K562 (cell line): ENCODE data around the gene SIGLEC6. TPM values are rescaled to one million over a fixed set of nuclear protein-coding genes. Genes with fewer than 3 reads are reported as not detected.

Source experiments
- BCOR ChIP-seq: fragments of 450-650 bp; IDR thresholded peaks from 2 replicates; pipeline ENCODE4 v1.6.1; 2016
- CBFA2T2 ChIP-seq: fragments of 450-650 bp; conservative IDR thresholded peaks from 2 replicates; pipeline ENCODE4 v1.6.1; 2017; ENCODE audit warnings: mild to moderate bottlenecking
- CTBP1 ChIP-seq: fragments of 450-650 bp; IDR thresholded peaks from 2 replicates; pipeline ENCODE4 v1.6.1; 2016; ENCODE audit warnings: borderline replicate concordance
- DNMT1 ChIP-seq: fragments of 450-650 bp; IDR thresholded peaks from 2 replicates; pipeline ENCODE4 v1.6.1; 2016; ENCODE audit warnings: antibody characterized with exemption, mild to moderate bottlenecking
- ETV1 ChIP-seq: fragments of 450-650 bp; conservative IDR thresholded peaks from 2 replicates; pipeline ENCODE4 v1.6.1; 2016; ENCODE audit warnings: missing genetic modification characterization, control low read depth, low read depth, missing compliant biosample characterization
- HDAC1 ChIP-seq, 2 experiments: fragments of 450-650 bp; IDR thresholded peaks; 2 replicates each; pipeline ENCODE4 v1.6.1; 2016 to 2017; ENCODE audit warnings: inconsistent platforms in 1 of 2, mild to moderate bottlenecking in 1 of 2, moderate library complexity in 1 of 2
- L3MBTL2 ChIP-seq: fragments of 450-650 bp; IDR thresholded peaks from 2 replicates; pipeline ENCODE4 v1.6.1; 2016; ENCODE audit warnings: mild to moderate bottlenecking, moderate library complexity
- MEIS2 ChIP-seq: fragments of 450-650 bp; IDR thresholded peaks from 2 replicates; pipeline ENCODE4 v1.6.1; 2014; ENCODE audit warnings: mild to moderate bottlenecking; ENCODE audit not compliant: partially characterized antibody
- MXI1 ChIP-seq: IDR thresholded peaks from 2 replicates; pipeline ENCODE4 v1.6.1; 2011; ENCODE audit warnings: low read depth, mild to moderate bottlenecking, improper control_type of control experiment, low read length
- NCOA2 ChIP-seq, 2 experiments: fragments of 450-650 bp; IDR thresholded peaks; 2 replicates each; pipeline ENCODE4 v1.6.1; 2018; ENCODE audit warnings: mild to moderate bottlenecking in 2 of 2, moderate library complexity in 1 of 2; ENCODE audit not compliant: partially characterized antibody in 2 of 2
- NCOA4 ChIP-seq: fragments of 450-650 bp; IDR thresholded peaks from 2 replicates; pipeline ENCODE4 v1.6.1; 2018; ENCODE audit warnings: mild to moderate bottlenecking; ENCODE audit not compliant: partially characterized antibody
- RBBP5 ChIP-seq: fragments of 200-600 bp; sonication (generic); IDR thresholded peaks from 2 replicates; pipeline ENCODE4 v1.6.1; 2012; ENCODE audit warnings: borderline replicate concordance, mild to moderate bottlenecking, low read length, control low read depth, inconsistent platforms; ENCODE audit not compliant: insufficient read depth, poor library complexity, severe bottlenecking
- RBFOX2 ChIP-seq: fragments of 200-400 bp; formaldehyde crosslinking; IDR thresholded peaks from 2 replicates; pipeline ENCODE4 v1.6.1; 2017; ENCODE audit warnings: low read depth, mild to moderate bottlenecking, low read length, moderate library complexity
- RCOR1 ChIP-seq, 2 experiments: IDR thresholded peaks; 2 replicates each; pipeline ENCODE4 v1.6.1; 2012; ENCODE audit warnings: low read depth in 2 of 2, low read length in 2 of 2, borderline replicate concordance in 1 of 2, improper control_type of control experiment in 1 of 2
- TAF9B ChIP-seq: fragments of 450-650 bp; IDR thresholded peaks from 2 replicates; pipeline ENCODE4 v1.6.1; 2018; ENCODE audit warnings: mild to moderate bottlenecking; ENCODE audit not compliant: partially characterized antibody
- TCF3 ChIP-seq: sonication (generic); formaldehyde crosslinking; IDR thresholded peaks from 2 replicates; pipeline ENCODE4 v1.4.0; 2020; ENCODE audit warnings: mild to moderate bottlenecking, missing genetic modification reagents
- TEAD4 ChIP-seq, 2 experiments: sonication (generic) in 1 of 2; formaldehyde crosslinking in 1 of 2; IDR thresholded peaks; 2 replicates each; pipeline versions ENCODE4 v1.6.1 to v1.8.0; 2012 to 2022; ENCODE audit warnings: borderline replicate concordance in 1 of 2, inconsistent platforms in 1 of 2, low read length in 1 of 2, mild to moderate bottlenecking in 1 of 2, missing genetic modification reagents in 1 of 2
- TFAP4 ChIP-seq: sonication (generic); formaldehyde crosslinking; IDR thresholded peaks from 2 replicates; pipeline ENCODE4 v1.8.0; 2022; ENCODE audit warnings: missing genetic modification reagents, mild to moderate bottlenecking, moderate library complexity, borderline replicate concordance
- THRB ChIP-seq: fragments of 450-650 bp; formaldehyde crosslinking; conservative IDR thresholded peaks from 2 replicates; pipeline ENCODE4 v1.4.0; 2022; ENCODE audit warnings: mild to moderate bottlenecking, missing genetic modification characterization
- TRIM25 ChIP-seq: fragments of 450-650 bp; IDR thresholded peaks from 2 replicates; pipeline ENCODE4 v1.7.0; 2016; ENCODE audit warnings: borderline replicate concordance
- ZBTB26 ChIP-seq: fragments of 450-650 bp; formaldehyde crosslinking; IDR thresholded peaks from 2 replicates; pipeline ENCODE4 v1.4.0; 2022; ENCODE audit warnings: missing genetic modification characterization
- ZC3H11A ChIP-seq: IDR thresholded peaks from 2 replicates; pipeline ENCODE4 v1.6.1; 2012; ENCODE audit warnings: low read depth, low read length, improper control_type of control experiment
- ZNF766 ChIP-seq: fragments of 200-800 bp; sonication (Bioruptor generic); conservative IDR thresholded peaks from 2 replicates; pipeline ENCODE4 v1.6.1; 2016; ENCODE audit warnings: missing genetic modification characterization, missing compliant biosample characterization
- polyA plus RNA-seq, 8 experiments: library from polyadenylated mRNA; depleted of rRNA in 4 of 8; stranded (reverse) in 5 of 8; unstranded in 3 of 8; fragments of >200 nt; fragmentation: Nextera tagmentation in 2 of 8; fragmentation: Illumina TruSeq in 1 of 8; extraction: Ambion mirVana in 2 of 8; extraction: Trizol in 1 of 8; gene quantifications; 2 replicates each; pipeline versions ENCODE4 v1.2.1 to v1.2.3, GENCODE V29; 2011 to 2014; ENCODE audit warnings: inconsistent platforms in 1 of 8, missing spikeins in 1 of 8
- total RNA-seq, 7 experiments: library from RNA; depleted of rRNA in 6 of 7; stranded (reverse); fragments of >200 nt in 6 of 7; fragmentation: Illumina TruSeq in 2 of 7; extraction: Trizol in 2 of 7; gene quantifications; 2 replicates each; pipeline versions ENCODE4 v1.2.1 to v1.2.3, GENCODE V29; 2011 to 2021; ENCODE audit warnings: low replicate concordance in 1 of 7

SIGLEC6 gene
- total and polyA plus RNA-seq, 9 of the 15 experiments (the other 6 are each of a cell fraction or from before 2014, with no cell fraction given), result 0.03 to 17.5 (median 0.71) TPM

GRCh38 chr19:51467864-51468544 lies 63.5 kb downstream of the SIGLEC6 start (continued):
- peak in 1 of 2 experiments; percentile 58 for TF ChIP-seq NCOA2 (IDR thresholded peaks at IDR 0.05; ENCODE audit: partially characterized antibody in 2 of 2)
- peak; percentile 93 for TF ChIP-seq CTBP1
- 0 out of 2 replicates have a peak, but pooled peaks have one; percentile 44 for TF ChIP-seq ZC3H11A
- TF ChIP-seq RBFOX2, result peak; percentile 68
- peak; percentile 68 for TF ChIP-seq TCF3 (CRISPR knock-in tag)
- peak; percentile 52 for TF ChIP-seq L3MBTL2
- TF ChIP-seq MXI1, result peak; percentile 64; the same call in 1 of the 2 replicates
- TF ChIP-seq RCOR1 (IDR thresholded peaks at IDR 0.05; ENCODE audit: borderline replicate concordance in 1 of 2, low read depth in 2 of 2, low read length in 2 of 2), result peak in 1 of 2 experiments; percentile 81; a peak in 1 of 4 replicates
- TF ChIP-seq TRIM25, result 0 out of 2 replicates have a peak, but pooled peaks have one; percentile 9
- peak; percentile 48 for TF ChIP-seq TEAD4 (IDR thresholded peaks at IDR 0.05; ENCODE audit: low read length)
- TF ChIP-seq TEAD4 (CRISPR knock-in tag; IDR thresholded peaks at IDR 0.05; ENCODE audit: borderline replicate concordance), result no peak
- peak; percentile 26; the same call in 1 of the 2 replicates for TF ChIP-seq BCOR
- peak; percentile 13 to 91; a peak in 2 of 4 replicates for TF ChIP-seq HDAC1 (IDR thresholded peaks at IDR 0.05)
- TF ChIP-seq TAF9B, result peak; percentile 94
- TF ChIP-seq RBBP5, result peak; percentile 19
- no peak for TF ChIP-seq THRB (CRISPR knock-in tag)
- peak; percentile 47 for TF ChIP-seq NCOA4
- 0 out of 2 replicates have a peak, but pooled peaks have one; percentile 1 for TF ChIP-seq ZNF766 (CRISPR knock-in tag)
- TF ChIP-seq CBFA2T2, result peak; percentile 56
- peak; percentile 87 for TF ChIP-seq TFAP4
- TF ChIP-seq DNMT1, result peak; percentile 12; the same call in 1 of the 2 replicates
- TF ChIP-seq ETV1 (tag), result peak; percentile 98
- peak; percentile 81 for TF ChIP-seq MEIS2
- peak; percentile 79; the same call in 1 of the 2 replicates for TF ChIP-seq ZBTB26 (CRISPR knock-in tag)
